H1 (cell line): Measurements from ENCODE around the gene KRT17. TPM values are rescaled to one million over a fixed set of nuclear protein-coding genes. Genes with fewer than 3 reads are reported as not detected.

Experiments
- CTCF ChIA-PET: fragments of 300-600 bp; sonication (Branson Sonifier 250); formaldehyde crosslinking; loops from one replicate; lab custom pipeline; 2021; ENCODE audit not compliant: partially characterized antibody; lab: Charles Lee
- POLR2A ChIA-PET: fragments of 300-600 bp; sonication (Branson Sonifier 250); formaldehyde crosslinking; loops from one replicate; lab custom pipeline; 2021; ENCODE audit warnings: inconsistent platforms; ENCODE audit not compliant: partially characterized antibody; lab: Charles Lee
- DNase-seq, 2 experiments: peaks; one replicate each; pipeline versions ENCODE4 v3.0.0 to v3.0.0-alpha.2; 2010 to 2022; ENCODE audit warnings: low spot score in 2 of 2, low read depth in 1 of 2, mixed read lengths in 1 of 2
- FAIRE-seq: peaks from 2 replicates; lab custom pipeline; 2011; peaks lifted over from hg19 to GRCh38; lab: Jason Lieb, UNC
- H2AFZ ChIP-seq: 2 replicates; pipeline ENCODE4 v1.8.1; 2012; ENCODE audit warnings: low read length, inconsistent platforms
- H2AK5ac ChIP-seq: 2 replicates; pipeline ENCODE4 v1.6.1; 2013; ENCODE audit warnings: low read depth, low read length
- H2BK120ac ChIP-seq: replicated peaks from 2 replicates; pipeline ENCODE3; 2013; ENCODE audit warnings: low read depth, low read length, inconsistent platforms
- H2BK12ac ChIP-seq: 2 replicates; pipeline ENCODE4 v1.6.1; 2013; ENCODE audit warnings: low read depth, low read length
- H2BK15ac ChIP-seq: 2 replicates; pipeline ENCODE4 v1.6.1; 2013; ENCODE audit warnings: low read length
- H2BK20ac ChIP-seq: 2 replicates; pipeline ENCODE4 v1.6.1; 2013; ENCODE audit warnings: low read length
- H2BK5ac ChIP-seq: 2 replicates; pipeline ENCODE4 v1.6.1; 2013; ENCODE audit warnings: low read depth, low read length
- H3K14ac ChIP-seq: 2 replicates; pipeline ENCODE4 v1.6.1; 2013; ENCODE audit warnings: inconsistent platforms; ENCODE audit not compliant: insufficient read length
- H3K18ac ChIP-seq: 2 replicates; pipeline ENCODE4 v1.6.1; 2013; ENCODE audit warnings: low read length; ENCODE audit errors: extremely low read depth
- H3K23ac ChIP-seq: 2 replicates; pipeline ENCODE4 v1.6.1; 2013; ENCODE audit warnings: inconsistent platforms; ENCODE audit not compliant: insufficient read length
- H3K23me2 ChIP-seq: 2 replicates; pipeline ENCODE4 v1.6.1; 2013; ENCODE audit warnings: low read depth, low read length
- H3K27ac ChIP-seq: 2 replicates; pipeline ENCODE4 v1.6.1; 2011; ENCODE audit warnings: low read depth, low read length, inconsistent platforms
- H3K27me3 ChIP-seq, 4 experiments: replicated peaks in 1 of 4; 1 replicate in 1 of 4; 2 replicates in 3 of 4; pipeline versions ENCODE4 v1.6.1 to v1.8.1; 2011 to 2013; ENCODE audit warnings: low read length in 3 of 4, mild to moderate bottlenecking in 3 of 4, inconsistent platforms in 2 of 4, mixed read lengths in 2 of 4, moderate library complexity in 1 of 4; ENCODE audit not compliant: control insufficient read depth in 3 of 4, insufficient read depth in 3 of 4; ENCODE audit errors: extremely low read depth in 1 of 4
- H3K36me3 ChIP-seq, 4 experiments: 2 replicates each; pipeline versions ENCODE4 v1.6.1 to v1.8.1; 2011 to 2013; ENCODE audit warnings: mild to moderate bottlenecking in 4 of 4, low read length in 3 of 4, moderate library complexity in 2 of 4, control low read depth in 1 of 4, inconsistent platforms in 1 of 4; ENCODE audit not compliant: insufficient read depth in 4 of 4, control insufficient read depth in 2 of 4
- H3K4ac ChIP-seq: replicated peaks from 2 replicates; pipeline ENCODE3; 2013; ENCODE audit warnings: low read length, low read depth, mixed read lengths, inconsistent platforms; ENCODE audit not compliant: insufficient read length
- H3K4me1 ChIP-seq, 4 experiments: replicated peaks in 1 of 4; 1 replicate in 1 of 4; 2 replicates in 3 of 4; pipeline versions ENCODE4 v1.6.1 to v1.8.1; 2011 to 2013; ENCODE audit warnings: low read length in 3 of 4, inconsistent platforms in 2 of 4, mixed read lengths in 1 of 4; ENCODE audit not compliant: insufficient read depth in 4 of 4, control insufficient read depth in 3 of 4
- H3K4me2 ChIP-seq, 2 experiments: 2 replicates each; pipeline versions ENCODE4 v1.6.1 to v1.8.1; 2011 to 2013; ENCODE audit warnings: low read depth in 2 of 2, low read length in 2 of 2, control low read depth in 1 of 2, inconsistent platforms in 1 of 2, mild to moderate bottlenecking in 1 of 2; ENCODE audit not compliant: insufficient read depth in 1 of 2
- H3K4me3 ChIP-seq, 4 experiments: fragments of 200-600, 300-600 bp in 1 of 4; sonication (generic), shearing (Covaris generic), sonication (Bioruptor Twin) in 1 of 4; 2 replicates each; pipeline versions ENCODE4 v1.5.1 to v1.8.1; 2011 to 2016; ENCODE audit warnings: low read length in 4 of 4, low read depth in 3 of 4, control low read depth in 2 of 4, inconsistent platforms in 2 of 4, mild to moderate bottlenecking in 2 of 4, mixed read lengths in 1 of 4, moderate library complexity in 1 of 4; ENCODE audit not compliant: insufficient read depth in 2 of 4; ENCODE audit errors: extremely low read depth in 1 of 4
- H3K56ac ChIP-seq: replicated peaks from 2 replicates; pipeline ENCODE3; 2013; ENCODE audit warnings: low read depth, mild to moderate bottlenecking, mixed read lengths, low read length, inconsistent platforms; ENCODE audit not compliant: insufficient read length
- H3K79me1 ChIP-seq: 2 replicates; pipeline ENCODE4 v1.6.1; 2013; ENCODE audit warnings: low read depth, low read length, control low read depth
- H3K79me2 ChIP-seq, 2 experiments: 2 replicates each; pipeline versions ENCODE4 v1.6.1 to v1.8.1; 2012 to 2013; ENCODE audit warnings: low read length in 2 of 2, mild to moderate bottlenecking in 2 of 2, inconsistent platforms in 1 of 2; ENCODE audit not compliant: insufficient read depth in 2 of 2, control insufficient read depth in 1 of 2
- H3K9ac ChIP-seq, 4 experiments: replicated peaks in 1 of 4; 1 replicate in 1 of 4; 2 replicates in 3 of 4; pipeline versions ENCODE4 v1.6.1 to v1.8.1; 2011 to 2013; ENCODE audit warnings: low read depth in 3 of 4, low read length in 3 of 4, control low read depth in 2 of 4, mild to moderate bottlenecking in 2 of 4, moderate library complexity in 2 of 4, inconsistent platforms in 1 of 4; ENCODE audit errors: extremely low read depth in 1 of 4
- H3K9me3 ChIP-seq, 2 experiments: 2 replicates each; pipeline versions ENCODE4 v1.6.1 to v1.8.1; 2012 to 2013; ENCODE audit warnings: mild to moderate bottlenecking in 2 of 2, moderate library complexity in 2 of 2, control low read depth in 1 of 2, inconsistent platforms in 1 of 2, low read depth in 1 of 2, low read length in 1 of 2, mixed read lengths in 1 of 2; ENCODE audit not compliant: insufficient read depth in 2 of 2
- H4K20me1 ChIP-seq, 2 experiments: replicated peaks in 1 of 2; 2 replicates each; pipeline versions ENCODE3 to v1.8.1; 2011 to 2013; ENCODE audit warnings: inconsistent platforms in 2 of 2, low read length in 2 of 2, mild to moderate bottlenecking in 1 of 2; ENCODE audit not compliant: insufficient read depth in 2 of 2, control insufficient read depth in 1 of 2
- H4K5ac ChIP-seq: 2 replicates; pipeline ENCODE4 v1.6.1; 2013; ENCODE audit warnings: low read length, low read depth, mixed read lengths, inconsistent platforms; ENCODE audit not compliant: insufficient read length
- H4K8ac ChIP-seq: 2 replicates; pipeline ENCODE4 v1.8.0; 2013; ENCODE audit warnings: mild to moderate bottlenecking, moderate library complexity, low read length, inconsistent platforms; ENCODE audit not compliant: insufficient read depth; ENCODE audit errors: extremely low read depth
- H4K91ac ChIP-seq: replicated peaks from 2 replicates; pipeline ENCODE3; 2013; ENCODE audit warnings: low read length, mixed read lengths, inconsistent platforms; ENCODE audit not compliant: insufficient read length
- BCL11A ChIP-seq, 2 experiments: IDR thresholded peaks; one replicate each; pipeline ENCODE4 v1.6.1; 2011; ENCODE audit warnings: low read depth in 2 of 2, low read length in 2 of 2, mild to moderate bottlenecking in 2 of 2
- CHD1 ChIP-seq: IDR thresholded peaks from 2 replicates; pipeline ENCODE4 v1.6.1; 2012; ENCODE audit warnings: low read depth, low read length, improper control_type of control experiment
- GTF2F1 ChIP-seq: IDR thresholded peaks from 2 replicates; pipeline ENCODE4 v1.6.1; 2012; ENCODE audit warnings: low read depth, low read length, improper control_type of control experiment, borderline replicate concordance
- JUN ChIP-seq: IDR thresholded peaks from 2 replicates; pipeline ENCODE4 v1.6.1; 2011; ENCODE audit warnings: low read depth, mild to moderate bottlenecking, improper control_type of control experiment, low read length
- JUND ChIP-seq: IDR thresholded peaks from 2 replicates; pipeline ENCODE4 v1.6.1; 2011; ENCODE audit warnings: mild to moderate bottlenecking, improper control_type of control experiment, low read length
- KDM5A ChIP-seq: fragments of 200-600 bp; IDR thresholded peaks from 2 replicates; pipeline ENCODE4 v1.7.1; 2012; ENCODE audit warnings: mild to moderate bottlenecking, low read length, inconsistent platforms, mixed read lengths
- MAFK ChIP-seq: IDR thresholded peaks from 2 replicates; pipeline ENCODE4 v1.6.1; 2012; ENCODE audit warnings: low read depth, mild to moderate bottlenecking, improper control_type of control experiment, low read length
- PHF8 ChIP-seq: fragments of 200-600 bp; sonication (generic); conservative IDR thresholded peaks from 2 replicates; pipeline ENCODE4 v1.7.1; 2012; ENCODE audit warnings: low read depth, mild to moderate bottlenecking, inconsistent platforms, low read length, moderate library complexity
- POLR2AphosphoS5 ChIP-seq: IDR thresholded peaks from 2 replicates; pipeline ENCODE4 v1.6.1; 2011; ENCODE audit warnings: low read depth, low read length
- POU5F1 ChIP-seq: IDR thresholded peaks from 2 replicates; pipeline ENCODE4 v1.6.1; 2011; ENCODE audit warnings: low read depth, mild to moderate bottlenecking, low read length, moderate library complexity
- RFX5 ChIP-seq: IDR thresholded peaks from 2 replicates; pipeline ENCODE4 v1.6.1; 2011; ENCODE audit warnings: low read depth, low read length, improper control_type of control experiment, borderline replicate concordance
- RXRA ChIP-seq: IDR thresholded peaks from 2 replicates; pipeline ENCODE4 v1.6.1; 2011; ENCODE audit warnings: low read depth, mild to moderate bottlenecking, low read length, moderate library complexity; ENCODE audit not compliant: insufficient read depth
- SIRT6 ChIP-seq: IDR thresholded peaks from one replicate; pipeline ENCODE4 v1.7.1; 2012; ENCODE audit warnings: low read length, inconsistent platforms
- SP1 ChIP-seq: IDR thresholded peaks from 2 replicates; pipeline ENCODE4 v1.6.1; 2011; ENCODE audit warnings: low read depth, low read length
- TAF1 ChIP-seq: IDR thresholded peaks from 2 replicates; pipeline ENCODE4 v1.6.1; 2011; ENCODE audit warnings: mild to moderate bottlenecking, low read depth, low read length
- WGBS, 2 experiments: shearing (Covaris generic) in 1 of 2; methylation state at CpG; one replicate each; pipeline versions ENCODE4 v1.1.6 to v1.1.7; 2013 to 2015; ENCODE audit warnings: low lambda C conversion rate in 2 of 2, mixed read lengths in 2 of 2, inconsistent platforms in 1 of 2, low coverage in 1 of 2, missing lambda C conversion rate in 1 of 2; ENCODE audit not compliant: insufficient replicate concordance in 2 of 2, insufficient coverage in 1 of 2, insufficient read length in 1 of 2; ENCODE audit errors: extremely low coverage in 1 of 2, missing lambda C conversion rate in 1 of 2; 5-methylcytosine and 5-hydroxymethylcytosine counted together
- polyA plus RNA-seq, 7 experiments: library from polyadenylated mRNA; depleted of rRNA in 3 of 7; stranded (reverse) in 5 of 7; unstranded in 2 of 7; fragments of >200 nt in 5 of 7; fragments of 200-250 nt in 2 of 7; gene quantifications; 1 replicate in 5 of 7; 2 replicates in 1 of 7; 4 replicates in 1 of 7; pipeline versions ENCODE4 v1.2.1 to v1.2.3, GENCODE V29; 2011 to 2013; ENCODE audit warnings: missing spikeins in 2 of 7, mixed read lengths in 2 of 7
- total RNA-seq: library from RNA; stranded (reverse); fragmentation: NEBNext Ultra II Directional; extraction: Animal tissue kit (Norgen Biotek cat#: 25700); gene quantifications from 2 replicates; pipeline ENCODE4 v1.2.1, GENCODE V29; 2021

KRT17 gene
- total and polyA plus RNA-seq, 2 of the 8 experiments (the other 6 are each of a cell fraction or from before 2014, with no cell fraction given) = 0.50 to 0.95 TPM

GRCh38 chr17:41618341-41619035, 5.9 kb downstream of the KRT17 start:
- no peak overlapping the region; the same call in 1 of the 2 replicates for H3K18ac ChIP-seq
- H4K91ac ChIP-seq = no peak overlapping the region
- no peaks in the 10 kb centered on the region for H4K20me1 ChIP-seq
- 90% methylated on average over 6 of the region's 13 CpGs; no CpG with 5 or more reads in 1 of the 2 experiments for WGBS, 2 experiments
- no peak overlapping the region for H2BK120ac ChIP-seq
- H3K4me3 ChIP-seq = no peak overlapping the region
- no peaks in the 10 kb centered on the region for H3K23me2 ChIP-seq
- no peaks in the 10 kb centered on the region for H3K9me3 ChIP-seq
- H2AK5ac ChIP-seq = no peak overlapping the region
- no peak overlapping the region for H3K23ac ChIP-seq
- DNase-seq (no peak), FAIRE-seq (no peak)
- H2BK12ac ChIP-seq = no peak overlapping the region
- H3K4ac ChIP-seq = no peak overlapping the region
- no peak overlapping the region for H3K9ac ChIP-seq
- no peak overlapping the region for H3K56ac ChIP-seq
- no peak overlapping the region for H3K4me2 ChIP-seq
- no peak overlapping the region for H2BK15ac ChIP-seq
- H3K36me3 ChIP-seq = no peaks in the 10 kb centered on the region
- H3K14ac ChIP-seq = no peak overlapping the region
- H2BK5ac ChIP-seq = no peak overlapping the region
- no peaks in the 10 kb centered on the region for H3K79me2 ChIP-seq
- H4K8ac ChIP-seq = no peak overlapping the region
- no peaks in the 10 kb centered on the region for H3K27me3 ChIP-seq
- no peaks in the 10 kb centered on the region for H3K79me1 ChIP-seq
- POLR2A ChIA-PET = interaction anchor here (0.6 kb wide), 1 partner anchor 160 kb away, joined by 3 read pairs; no protein-coding TSS in a partner anchor
- no peak overlapping the region for H3K27ac ChIP-seq
- H3K4me1 ChIP-seq = peaks cover 0 to 4% (median 2%) of the 10 kb centered on the region in 4 experiments; a peak in 3 of 7 replicates
- H2BK20ac ChIP-seq = no peak overlapping the region
- CTCF ChIA-PET = interaction anchor here (1.0 to 14.5 kb wide), 5 partner anchors 8 to 53 kb away, joined by 3 to 103 read pairs (median 6); no protein-coding TSS in a partner anchor
- H2AFZ ChIP-seq = no peak overlapping the region
- no peak overlapping the region for H4K5ac ChIP-seq
- TF ChIP-seq RFX5 (no peak), CHD1 (no peak), SIRT6 (no peak), JUND (no peak), POU5F1 (no peak), JUN (no peak), TAF1 (no peak), RXRA (no peak), PHF8 (no peak), SP1 (no peak), GTF2F1 (no peak), KDM5A (no peak), POLR2AphosphoS5 (no peak), BCL11A (IDR thresholded peaks at IDR 0.05; ENCODE audit: low read depth in 2 of 2, low read length in 2 of 2) (no peak), MAFK (no peak)
